GM12801 (cell line): ENCODE results near the gene TBC1D5.

Source experiments
- CTCF ChIP-seq: IDR thresholded peaks from one replicate; pipeline ENCODE4 v1.5.1; 2011; ENCODE audit warnings: control low read depth; ENCODE audit not compliant: insufficient read length; ENCODE audit errors: extremely low read depth

Gene TBC1D5

GRCh38 chr3:17749705-17750293 lies 7.4 kb upstream of the TBC1D5 start:
- TF ChIP-seq CTCF, result no peak

GRCh38 chr3:17749281-17749680 lies 6.8 kb upstream of the TBC1D5 start:
- TF ChIP-seq CTCF, result no peak

- TF ChIP-seq CTCF, result no peak
Observed at GRCh38 chr3:17747890-17748247, 5.4 kb upstream of the TBC1D5 start.

GRCh38 chr3:17747174-17747889 lies 4.9 kb upstream of the TBC1D5 start:
- TF ChIP-seq CTCF, result no peak

- no peak for TF ChIP-seq CTCF
Observed at GRCh38 chr3:17745894-17746293, 3.5 kb upstream of the TBC1D5 start.

GRCh38 chr3:17745301-17745700 lies 2.9 kb upstream of the TBC1D5 start:
- TF ChIP-seq CTCF, result no peak

GRCh38 chr3:17744693-17745092 lies 2.3 kb upstream of the TBC1D5 start:
- no peak for TF ChIP-seq CTCF
